CD4-positive, alpha-beta memory T cell (primary cell): Measurements from ENCODE around the gene ST6GALNAC5. TPM values are rescaled to one million over a fixed set of nuclear protein-coding genes. Genes with fewer than 3 reads are reported as not detected.

Experiments
- CTCF ChIA-PET: fragments of 350-600 bp; sonication (Branson Sonifier 250); formaldehyde crosslinking; loops from one replicate; lab custom pipeline; 2021; ENCODE audit warnings: inconsistent platforms; ENCODE audit not compliant: partially characterized antibody; lab: Charles Lee
- POLR2A ChIA-PET: fragments of 350-600 bp; sonication (Branson Sonifier 250); formaldehyde crosslinking; loops from one replicate; lab custom pipeline; 2021; ENCODE audit not compliant: partially characterized antibody; lab: Charles Lee
- DNase-seq, 5 donors: peaks; one replicate each; pipeline versions ENCODE4 v3.0.0 to v3.0.0-alpha.2; 2020 to 2022; ENCODE audit warnings: mixed read lengths in 1 of 5
- H3K27ac ChIP-seq: one replicate; pipeline ENCODE4 v1.7.0; 2013; ENCODE audit warnings: low read depth, low read length
- H3K27me3 ChIP-seq: 2 replicates; pipeline ENCODE4 v1.7.0; 2013; ENCODE audit warnings: mild to moderate bottlenecking, low read length, moderate library complexity; ENCODE audit not compliant: insufficient read depth
- H3K36me3 ChIP-seq: 2 replicates; pipeline ENCODE4 v1.7.0; 2013; ENCODE audit warnings: mild to moderate bottlenecking, low read length, moderate library complexity; ENCODE audit not compliant: insufficient read depth
- H3K4me1 ChIP-seq: 2 replicates; pipeline ENCODE4 v1.7.0; 2013; ENCODE audit warnings: mild to moderate bottlenecking, low read length, moderate library complexity; ENCODE audit not compliant: insufficient read depth
- H3K4me3 ChIP-seq, 2 donors: one replicate each; pipeline ENCODE4 v1.7.0; 2013; ENCODE audit warnings: low read length in 2 of 2, mild to moderate bottlenecking in 1 of 2
- H3K9me3 ChIP-seq, 2 donors: one replicate each; pipeline ENCODE4 v1.7.0; 2013; ENCODE audit warnings: low read length in 2 of 2, control low read depth in 1 of 2; ENCODE audit not compliant: control insufficient read depth in 1 of 2
- H3K27ac Mint-ChIP-seq, 7 donors: one replicate each; pipeline ENCODE4 v1.8.0; 2020 to 2021; ENCODE audit warnings: mixed read lengths in 7 of 7, mild to moderate bottlenecking in 6 of 7, inconsistent platforms in 3 of 7, moderate library complexity in 3 of 7
- H3K27me3 Mint-ChIP-seq, 2 donors: one replicate each; pipeline ENCODE4 v1.8.0; 2020 to 2021; ENCODE audit warnings: mixed read lengths in 2 of 2
- H3K36me3 Mint-ChIP-seq, 2 donors: one replicate each; pipeline ENCODE4 v1.8.0; 2020 to 2021; ENCODE audit warnings: mixed read lengths in 2 of 2, inconsistent platforms in 1 of 2, mild to moderate bottlenecking in 1 of 2
- H3K4me1 Mint-ChIP-seq, 4 donors: one replicate each; pipeline ENCODE4 v1.8.0; 2020 to 2021; ENCODE audit warnings: mixed read lengths in 4 of 4, mild to moderate bottlenecking in 1 of 4
- H3K4me3 Mint-ChIP-seq, 8 donors: one replicate each; pipeline ENCODE4 v1.8.0; 2020 to 2021; ENCODE audit warnings: mixed read lengths in 8 of 8, mild to moderate bottlenecking in 7 of 8, moderate library complexity in 6 of 8, inconsistent platforms in 3 of 8
- H3K9me3 Mint-ChIP-seq, 8 donors: one replicate each; pipeline ENCODE4 v1.8.0; 2020 to 2021; ENCODE audit warnings: mixed read lengths in 8 of 8, mild to moderate bottlenecking in 5 of 8, inconsistent platforms in 3 of 8, moderate library complexity in 1 of 8
- intact Hi-C: fragments of 100-400 bp; cut with micrococcal nuclease; formaldehyde crosslinking; loops from one replicate; pipeline ENCODE4 v1.15.1; 2023
- polyA plus RNA-seq, 2 donors: library from polyadenylated mRNA; unstranded; fragments of 300-500 nt; fragmentation: Illumina TruSeq; gene quantifications; one replicate each; pipeline ENCODE4 v1.2.3, GENCODE V29; 2021
- total RNA-seq, 2 experiments: library from RNA; stranded (reverse); gene quantifications; one replicate each; pipeline ENCODE4 v1.2.3, GENCODE V29; 2021

The ST6GALNAC5 gene
- total and polyA plus RNA-seq, 4 experiments from 2014 or later = 0.10 TPM; not detected in 3

- no peaks in the 10 kb centered on the region for H3K9me3 ChIP-seq
- Mint-ChIP-seq H3K4me3 (no peak overlapping the region), H3K27ac (no peak overlapping the region), H3K27me3 (no peaks in the 10 kb centered on the region), H3K36me3 (no peaks in the 10 kb centered on the region), H3K9me3 (peaks cover 0 to 1% (median 0%) of the 10 kb centered on the region in 8 donors), H3K4me1 (no peaks in the 10 kb centered on the region)
- intact Hi-C loops = no loop called here
- H3K27me3 ChIP-seq = no peaks in the 10 kb centered on the region
- DNase-seq = no peak
- H3K4me1 ChIP-seq = no peaks in the 10 kb centered on the region
- no peaks in the 10 kb centered on the region for H3K36me3 ChIP-seq
- H3K27ac ChIP-seq = no peak overlapping the region
- H3K4me3 ChIP-seq = no peak overlapping the region
- ChIA-PET CTCF (no interaction called here), POLR2A (no interaction called here)
Observed at GRCh38 chr1:77021732-77022131, 154.5 kb downstream of the ST6GALNAC5 start.

GRCh38 chr1:77024500-77024899, 157.2 kb downstream of the ST6GALNAC5 start:
- Mint-ChIP-seq H3K27me3 (peaks cover 0 to 7% of the 10 kb centered on the region in 2 donors), H3K9me3 (peaks cover 0 to 1% (median 0%) of the 10 kb centered on the region in 8 donors), H3K4me1 (no peaks in the 10 kb centered on the region), H3K4me3 (no peak overlapping the region), H3K27ac (no peak overlapping the region), H3K36me3 (no peaks in the 10 kb centered on the region)
- no peaks in the 10 kb centered on the region for H3K27me3 ChIP-seq
- POLR2A ChIA-PET = no interaction called here
- CTCF ChIA-PET = no interaction called here
- H3K36me3 ChIP-seq = no peaks in the 10 kb centered on the region
- H3K4me1 ChIP-seq = no peaks in the 10 kb centered on the region
- H3K9me3 ChIP-seq = no peaks in the 10 kb centered on the region
- no peak for DNase-seq
- intact Hi-C loops = no loop called here
- H3K4me3 ChIP-seq = no peak overlapping the region
- H3K27ac ChIP-seq = no peak overlapping the region

GRCh38 chr1:77025599-77025998, 158.3 kb downstream of the ST6GALNAC5 start:
- Mint-ChIP-seq H3K9me3 (peaks cover 0 to 1% (median 0%) of the 10 kb centered on the region in 8 donors), H3K4me3 (no peak overlapping the region), H3K27me3 (peaks cover 0 to 7% of the 10 kb centered on the region in 2 donors), H3K36me3 (no peaks in the 10 kb centered on the region), H3K27ac (no peak overlapping the region), H3K4me1 (no peaks in the 10 kb centered on the region)
- Histone ChIP-seq H3K9me3 (no peaks in the 10 kb centered on the region), H3K36me3 (no peaks in the 10 kb centered on the region), H3K4me1 (no peaks in the 10 kb centered on the region), H3K27ac (no peak overlapping the region), H3K4me3 (no peak overlapping the region), H3K27me3 (no peaks in the 10 kb centered on the region)
- ChIA-PET POLR2A (no interaction called here), CTCF (no interaction called here)
- intact Hi-C loops = no loop called here
- DNase-seq = no peak

GRCh38 chr1:77026135-77026534, 158.9 kb downstream of the ST6GALNAC5 start:
- H3K4me3 Mint-ChIP-seq = no peak overlapping the region
- H3K4me3 ChIP-seq = no peak overlapping the region
- no peak overlapping the region for H3K27ac Mint-ChIP-seq
- POLR2A ChIA-PET = no interaction called here
- H3K36me3 ChIP-seq = no peaks in the 10 kb centered on the region
- no peaks in the 10 kb centered on the region for H3K4me1 ChIP-seq
- no peaks in the 10 kb centered on the region for H3K36me3 Mint-ChIP-seq
- intact Hi-C loops = no loop called here
- peaks cover 0 to 1% (median 0%) of the 10 kb centered on the region in 8 donors for H3K9me3 Mint-ChIP-seq
- no peaks in the 10 kb centered on the region for H3K9me3 ChIP-seq
- DNase-seq = no peak
- CTCF ChIA-PET = no interaction called here
- H3K27ac ChIP-seq = no peak overlapping the region
- H3K4me1 Mint-ChIP-seq = no peaks in the 10 kb centered on the region
- H3K27me3 ChIP-seq = no peaks in the 10 kb centered on the region
- H3K27me3 Mint-ChIP-seq = peaks cover 0 to 7% of the 10 kb centered on the region in 2 donors

GRCh38 chr1:77026640-77027039, 159.4 kb downstream of the ST6GALNAC5 start:
- CTCF ChIA-PET = no interaction called here
- no peak overlapping the region for H3K27ac Mint-ChIP-seq
- H3K27me3 Mint-ChIP-seq = peaks cover 0 to 9% of the 10 kb centered on the region in 2 donors
- H3K4me3 Mint-ChIP-seq = no peak overlapping the region
- peaks cover 0 to 1% (median 0%) of the 10 kb centered on the region in 8 donors for H3K9me3 Mint-ChIP-seq
- no peak overlapping the region for H3K27ac ChIP-seq
- H3K36me3 ChIP-seq = no peaks in the 10 kb centered on the region
- POLR2A ChIA-PET = no interaction called here
- no peaks in the 10 kb centered on the region for H3K4me1 ChIP-seq
- no peak for DNase-seq
- no peaks in the 10 kb centered on the region for H3K9me3 ChIP-seq
- no peaks in the 10 kb centered on the region for H3K36me3 Mint-ChIP-seq
- H3K4me3 ChIP-seq = no peak overlapping the region
- intact Hi-C loops = no loop called here
- no peaks in the 10 kb centered on the region for H3K4me1 Mint-ChIP-seq
- no peaks in the 10 kb centered on the region for H3K27me3 ChIP-seq

GRCh38 chr1:77027847-77028246, 160.6 kb downstream of the ST6GALNAC5 start:
- intact Hi-C loops = no loop called here
- H3K36me3 Mint-ChIP-seq = no peaks in the 10 kb centered on the region
- Histone ChIP-seq H3K4me3 (no peak overlapping the region), H3K27me3 (no peaks in the 10 kb centered on the region), H3K9me3 (no peaks in the 10 kb centered on the region), H3K4me1 (no peaks in the 10 kb centered on the region), H3K27ac (no peak overlapping the region), H3K36me3 (no peaks in the 10 kb centered on the region)
- peaks cover 3 to 15% of the 10 kb centered on the region in 2 donors for H3K27me3 Mint-ChIP-seq
- H3K4me1 Mint-ChIP-seq = no peaks in the 10 kb centered on the region
- CTCF ChIA-PET = no interaction called here
- no peak overlapping the region for H3K4me3 Mint-ChIP-seq
- H3K27ac Mint-ChIP-seq = no peak overlapping the region
- DNase-seq = no peak
- POLR2A ChIA-PET = no interaction called here
- H3K9me3 Mint-ChIP-seq = peaks cover 0 to 1% (median 0%) of the 10 kb centered on the region in 8 donors

- H3K27ac ChIP-seq = no peak overlapping the region
- no peaks in the 10 kb centered on the region for H3K27me3 ChIP-seq
- no peaks in the 10 kb centered on the region for H3K36me3 ChIP-seq
- no peaks in the 10 kb centered on the region for H3K4me1 ChIP-seq
- intact Hi-C loops = no loop called here
- ChIA-PET POLR2A (no interaction called here), CTCF (no interaction called here)
- H3K9me3 ChIP-seq = no peaks in the 10 kb centered on the region
- H3K27ac Mint-ChIP-seq = no peak overlapping the region
- DNase-seq = no peak
- H3K9me3 Mint-ChIP-seq = no peaks in the 10 kb centered on the region
- H3K27me3 Mint-ChIP-seq = peaks cover 3 to 22% of the 10 kb centered on the region in 2 donors
- no peaks in the 10 kb centered on the region for H3K4me1 Mint-ChIP-seq
- H3K36me3 Mint-ChIP-seq = no peaks in the 10 kb centered on the region
- no peak overlapping the region for H3K4me3 ChIP-seq
- H3K4me3 Mint-ChIP-seq = no peak overlapping the region
Observed at GRCh38 chr1:77030401-77031105, 163.3 kb downstream of the ST6GALNAC5 start.
